ACC112 (cell line): Measurements from ENCODE around the gene NCBP2.

ENCODE experiments used
- H2AFZ ChIP-seq: fragments of 200-600 bp; sonication (generic); one replicate; pipeline ENCODE4 v1.6.0; 2017; ENCODE audit warnings: antibody characterized with exemption, low read length; ENCODE audit not compliant: unreplicated experiment
- H3K27ac ChIP-seq: fragments of 200-600 bp; sonication (generic); 2 replicates; pipeline ENCODE4 v1.5.1; 2014; ENCODE audit warnings: low read depth, mild to moderate bottlenecking, antibody characterized with exemption, low read length, moderate library complexity
- H3K27me3 ChIP-seq: fragments of 200-600 bp; sonication (generic); 2 replicates; pipeline ENCODE4 v1.6.1; 2014; ENCODE audit warnings: mild to moderate bottlenecking, antibody characterized with exemption, low read length, moderate library complexity, mixed read lengths; ENCODE audit not compliant: insufficient read depth
- H3K36me3 ChIP-seq: fragments of 200-600 bp; sonication (generic); 2 replicates; pipeline ENCODE4 v1.6.1; 2016; ENCODE audit warnings: mild to moderate bottlenecking, antibody characterized with exemption, low read length, moderate library complexity, mixed read lengths; ENCODE audit not compliant: insufficient read depth
- H3K4me1 ChIP-seq: fragments of 200-600 bp; sonication (generic); one replicate; pipeline ENCODE4 v1.6.1; 2016; ENCODE audit warnings: low read length, mixed read lengths; ENCODE audit not compliant: insufficient read depth, unreplicated experiment, control insufficient read depth
- H3K4me3 ChIP-seq: fragments of 200-600 bp; sonication (generic); 2 replicates; pipeline ENCODE4 v1.5.1; 2014; ENCODE audit warnings: mild to moderate bottlenecking, low read depth, low read length
- H3K79me2 ChIP-seq: fragments of 200-600 bp; sonication (generic); one replicate; pipeline ENCODE4 v1.6.0; 2016; ENCODE audit warnings: low read length; ENCODE audit not compliant: control insufficient read depth, unreplicated experiment, insufficient read depth

Gene NCBP2

DNA sequence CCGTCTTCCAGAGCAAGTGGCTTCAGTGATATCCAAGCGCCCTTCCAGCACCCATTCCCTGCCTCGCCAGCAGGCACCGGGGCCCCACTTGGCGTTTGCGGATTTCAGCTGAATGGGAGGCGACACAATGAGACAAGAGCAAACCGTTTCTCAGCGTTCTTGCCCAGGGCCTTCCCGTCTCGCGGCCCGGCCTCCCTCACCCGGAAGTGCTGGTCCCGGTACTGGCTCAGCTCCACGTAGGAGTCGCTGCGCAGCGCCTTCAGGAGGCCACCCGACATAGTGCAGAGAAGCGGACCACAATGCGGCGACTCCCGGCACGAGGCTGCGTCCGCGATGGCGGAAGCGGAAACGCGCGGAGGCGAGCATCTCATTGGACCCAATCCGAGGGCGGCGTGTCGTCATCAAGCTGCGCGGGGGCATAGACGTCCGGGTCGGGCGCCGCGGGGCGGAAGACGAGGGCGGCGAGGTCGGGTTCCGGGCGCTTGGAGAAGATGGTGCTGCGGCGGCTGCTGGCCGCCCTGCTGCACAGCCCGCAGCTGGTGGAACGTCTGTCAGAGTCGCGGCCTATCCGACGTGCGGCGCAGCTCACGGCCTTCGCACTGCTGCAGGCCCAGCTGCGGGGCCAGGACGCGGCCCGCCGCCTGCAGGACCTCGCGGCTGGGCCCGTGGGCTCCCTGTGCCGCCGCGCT is at the start of gene NCBP2:
NCBP2 (minus strand) TSS at position 303 of the 689 bp plus-strand sequence; CDS start at position 278, 25 bp downstream.
- Histone ChIP-seq H3K27ac (peak within 1 kb of the TSS; percentile 93), H3K79me2 (peaks cover 49% of the 10 kb centered on the region), H3K27me3 (no peaks in the 10 kb centered on the region), H3K36me3 (peaks cover 17% of the 10 kb centered on the region), H3K4me3 (peak within 1 kb of the TSS; percentile 97), H3K4me1 (peaks cover 15% of the 10 kb centered on the region), H2AFZ (peak within 1 kb of the TSS; percentile 69)

DNA sequence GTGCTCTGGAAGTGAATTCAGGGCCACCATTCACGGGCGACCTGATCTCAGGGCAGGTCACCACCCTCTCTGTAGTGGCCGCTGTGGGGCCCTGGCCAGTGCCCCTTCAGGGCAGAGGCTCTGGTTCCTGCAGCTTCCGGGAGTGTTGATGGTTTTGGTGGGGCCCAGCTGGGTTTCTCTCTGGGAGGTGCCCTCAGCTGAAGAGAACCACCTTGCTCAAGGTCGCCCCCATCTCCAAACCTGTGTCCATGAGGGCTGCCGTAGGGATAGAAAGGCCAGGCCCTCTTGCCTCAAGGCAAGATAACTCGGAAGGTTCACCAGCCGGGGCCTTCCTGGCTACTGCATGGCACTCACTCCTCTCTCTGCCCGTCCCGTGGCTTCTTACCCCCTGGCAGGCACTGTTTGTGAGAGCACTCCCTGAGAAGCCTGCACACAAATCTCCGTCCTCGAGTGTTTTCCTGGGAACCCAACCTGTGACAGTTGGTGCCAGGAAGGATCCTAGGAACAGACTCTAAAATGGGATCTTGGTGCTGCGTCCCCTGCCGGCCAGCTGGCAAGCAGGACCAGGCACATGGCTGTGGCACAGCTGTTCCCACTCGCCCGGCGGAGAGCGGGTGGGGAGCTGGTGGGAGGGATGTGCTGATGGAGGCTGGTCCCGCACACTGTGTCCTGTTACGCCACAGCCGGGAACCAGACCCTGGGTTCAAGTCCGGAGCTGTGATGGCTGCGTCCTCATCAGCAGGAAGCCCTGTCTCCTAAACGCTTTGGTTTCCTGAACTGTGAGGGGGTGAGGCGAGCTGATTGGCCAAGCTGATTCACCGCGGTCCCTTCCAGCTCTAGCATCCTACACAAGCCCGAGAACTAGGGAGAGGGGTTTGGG is 49.5 kb upstream of the NCBP2 start:
- Histone ChIP-seq H3K79me2 (no peaks in the 10 kb centered on the region), H3K4me1 (no peaks in the 10 kb centered on the region), H3K27me3 (no peaks in the 10 kb centered on the region), H3K27ac (no peak overlapping the region), H3K36me3 (no peaks in the 10 kb centered on the region), H3K4me3 (no peak overlapping the region), H2AFZ (no peak overlapping the region)

DNA sequence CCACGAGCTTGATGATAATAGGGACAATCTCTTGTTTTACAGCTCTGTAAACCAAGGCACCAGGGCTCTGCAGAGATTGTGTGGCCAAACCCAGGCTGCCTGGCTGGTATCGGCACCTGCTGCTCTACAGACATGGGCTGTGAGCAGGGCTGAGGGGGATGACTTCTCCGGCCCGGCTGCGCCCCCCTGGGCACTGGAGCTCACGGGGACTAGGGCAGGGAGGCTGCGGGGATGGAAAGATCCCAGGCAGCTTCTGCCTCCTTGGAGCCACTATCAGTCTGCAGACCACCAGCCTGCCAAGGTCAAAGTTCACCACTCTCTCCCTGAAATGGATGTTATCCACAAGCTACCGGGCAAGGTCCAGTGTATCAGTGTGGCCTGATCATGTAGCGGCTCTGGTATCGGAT is 48.3 kb upstream of the NCBP2 start:
- Histone ChIP-seq H2AFZ (no peak overlapping the region), H3K4me1 (no peaks in the 10 kb centered on the region), H3K36me3 (no peaks in the 10 kb centered on the region), H3K79me2 (no peaks in the 10 kb centered on the region), H3K27ac (no peak overlapping the region), H3K27me3 (no peaks in the 10 kb centered on the region), H3K4me3 (no peak overlapping the region)

DNA sequence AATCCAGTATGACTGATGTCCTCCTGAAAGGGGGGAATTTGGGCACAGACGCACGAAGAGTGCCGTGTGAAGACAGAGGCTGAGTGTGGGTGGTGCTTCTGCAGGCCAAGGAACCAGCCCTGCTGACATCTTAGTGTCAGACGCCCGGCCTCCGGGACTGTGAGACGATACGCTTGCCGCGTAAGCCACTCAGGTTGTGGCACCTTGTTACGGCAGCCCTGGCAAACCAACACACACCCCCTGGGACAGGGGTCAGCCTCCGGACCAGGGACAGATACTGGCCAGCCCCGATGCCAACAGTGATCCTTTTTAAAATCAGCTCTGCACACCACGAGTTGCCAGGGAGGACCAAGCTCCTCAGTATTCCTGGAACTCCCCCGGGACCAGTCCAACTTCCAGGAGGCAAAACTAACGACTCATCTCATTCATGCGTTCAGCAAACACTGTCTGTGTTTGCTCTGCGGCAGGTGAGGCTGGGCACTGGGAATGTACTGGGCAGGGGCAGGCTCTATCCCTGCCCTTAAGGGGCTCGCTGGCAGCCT is 47.5 kb upstream of the NCBP2 start:
- H3K4me1 ChIP-seq: no peaks in the 10 kb centered on the region
- H3K27me3 ChIP-seq: 0 out of 2 replicates have a peak, but pooled peaks cover 4% of the 10 kb centered on the region
- H2AFZ ChIP-seq: no peak overlapping the region
- H3K27ac ChIP-seq: no peak overlapping the region
- H3K4me3 ChIP-seq: no peak overlapping the region
- H3K36me3 ChIP-seq: no peaks in the 10 kb centered on the region
- H3K79me2 ChIP-seq: no peaks in the 10 kb centered on the region

DNA sequence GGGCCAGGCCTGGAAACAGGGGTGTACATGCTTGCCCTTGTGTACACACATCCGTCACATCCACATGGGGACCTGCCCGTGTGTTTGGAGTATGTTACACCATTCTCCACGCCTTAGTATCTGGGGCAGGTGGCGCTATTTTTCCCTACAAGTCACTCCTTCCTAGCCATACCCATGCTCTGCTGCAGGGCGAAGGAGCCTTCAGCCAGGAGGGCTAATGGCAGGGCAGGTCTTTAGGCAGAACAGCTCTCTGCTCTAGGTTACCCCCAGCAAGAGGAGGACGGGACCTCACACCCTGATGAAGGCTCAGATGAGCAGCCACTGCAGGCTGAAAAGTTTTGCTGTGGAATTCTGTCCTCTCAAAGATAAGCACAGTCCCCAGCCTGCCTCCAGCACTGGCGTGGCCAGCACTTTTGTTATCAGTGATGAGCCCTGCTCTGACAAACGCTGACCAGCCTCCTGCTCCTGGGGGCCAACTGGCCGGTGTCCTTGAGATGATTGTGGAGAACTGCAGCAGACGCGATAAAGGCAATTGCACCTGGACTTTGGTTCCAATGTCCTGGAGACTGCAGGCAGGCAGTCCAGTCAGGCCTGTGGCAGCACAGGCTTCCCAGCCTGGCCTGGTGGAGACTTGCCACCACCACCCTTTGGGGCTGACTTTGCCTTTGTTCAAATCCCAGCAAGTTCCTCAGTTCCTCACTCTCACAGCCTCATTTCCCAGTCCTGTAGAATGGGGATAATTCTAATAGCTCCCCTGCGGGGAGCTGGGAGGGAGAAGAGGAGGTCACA is 46.1 kb upstream of the NCBP2 start:
- no peaks in the 10 kb centered on the region for H3K79me2 ChIP-seq
- H3K4me1 ChIP-seq: no peaks in the 10 kb centered on the region
- H3K27ac ChIP-seq: no peak overlapping the region
- no peak overlapping the region for H3K4me3 ChIP-seq
- H2AFZ ChIP-seq: no peak overlapping the region
- H3K27me3 ChIP-seq: peaks cover 8% of the 10 kb centered on the region
- no peaks in the 10 kb centered on the region for H3K36me3 ChIP-seq

DNA sequence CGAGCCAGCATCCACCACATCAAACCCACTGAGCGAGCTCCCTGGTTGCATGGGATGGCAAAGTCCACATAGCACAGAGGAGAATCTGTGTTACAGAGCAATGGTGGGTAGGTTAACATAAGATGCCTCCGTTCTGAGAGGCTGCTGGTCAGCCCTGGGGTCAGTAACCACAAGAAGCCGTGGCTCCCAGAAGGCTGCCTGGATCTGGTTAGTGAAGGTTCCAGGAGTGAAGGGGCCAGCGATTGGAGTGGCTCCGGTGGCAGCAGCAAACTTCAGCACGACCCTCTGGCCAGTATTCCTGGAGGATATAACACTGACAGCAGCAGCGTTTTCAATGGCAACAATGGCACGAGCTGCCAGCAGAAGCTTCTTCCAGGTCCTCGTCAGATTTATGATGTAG is 44.7 kb upstream of the NCBP2 start:
- Histone ChIP-seq H2AFZ (no peak overlapping the region), H3K27me3 (peaks cover 8% of the 10 kb centered on the region), H3K27ac (no peak overlapping the region), H3K36me3 (no peaks in the 10 kb centered on the region), H3K4me1 (no peaks in the 10 kb centered on the region), H3K79me2 (no peaks in the 10 kb centered on the region), H3K4me3 (no peak overlapping the region)

DNA sequence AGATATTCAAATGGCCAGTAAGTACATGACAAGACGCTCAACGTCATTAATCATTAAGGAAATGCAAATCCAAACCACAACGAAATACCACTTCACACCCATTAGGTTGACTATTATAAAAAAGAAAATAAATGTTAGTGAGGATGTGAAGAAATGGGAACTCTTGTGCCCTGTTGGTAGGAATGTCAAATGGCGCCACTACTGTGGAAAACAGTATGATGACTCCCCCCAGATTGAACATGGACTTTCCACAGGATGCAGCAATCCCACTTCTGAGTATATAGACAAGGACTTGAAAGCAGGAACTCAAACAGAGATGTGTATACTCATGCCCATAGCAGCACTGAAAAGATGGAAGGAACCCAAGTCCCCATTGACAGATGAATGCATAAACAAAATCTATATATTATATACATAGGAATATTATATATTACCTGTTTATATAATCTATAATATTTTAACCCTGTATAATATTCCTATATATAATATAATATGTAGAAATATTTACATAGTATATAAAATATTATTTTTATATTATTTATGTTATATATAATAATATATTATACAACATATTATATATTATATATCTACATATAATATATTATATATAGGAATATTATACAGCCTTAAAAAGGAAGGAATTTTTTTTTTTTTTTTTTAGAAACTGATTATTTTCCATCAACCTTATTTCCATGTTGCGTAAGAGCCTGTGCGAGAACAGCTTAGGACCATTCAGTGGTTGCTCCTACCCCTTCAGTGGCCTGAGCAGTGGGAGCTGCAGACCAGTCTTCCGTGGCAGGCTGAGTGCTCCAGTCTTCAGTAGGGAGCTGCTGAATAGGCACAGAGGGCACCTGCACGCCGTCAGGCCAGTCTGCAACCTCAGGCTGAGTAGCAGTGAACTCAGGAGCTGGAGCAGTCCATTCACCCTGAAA is 43.9 kb upstream of the NCBP2 start:
- H3K79me2 ChIP-seq: no peaks in the 10 kb centered on the region
- H3K27me3 ChIP-seq: peaks cover 8% of the 10 kb centered on the region
- H3K36me3 ChIP-seq: no peaks in the 10 kb centered on the region
- H3K4me1 ChIP-seq: no peaks in the 10 kb centered on the region
- H2AFZ ChIP-seq: no peak overlapping the region
- no peak overlapping the region for H3K4me3 ChIP-seq
- no peak overlapping the region for H3K27ac ChIP-seq

DNA sequence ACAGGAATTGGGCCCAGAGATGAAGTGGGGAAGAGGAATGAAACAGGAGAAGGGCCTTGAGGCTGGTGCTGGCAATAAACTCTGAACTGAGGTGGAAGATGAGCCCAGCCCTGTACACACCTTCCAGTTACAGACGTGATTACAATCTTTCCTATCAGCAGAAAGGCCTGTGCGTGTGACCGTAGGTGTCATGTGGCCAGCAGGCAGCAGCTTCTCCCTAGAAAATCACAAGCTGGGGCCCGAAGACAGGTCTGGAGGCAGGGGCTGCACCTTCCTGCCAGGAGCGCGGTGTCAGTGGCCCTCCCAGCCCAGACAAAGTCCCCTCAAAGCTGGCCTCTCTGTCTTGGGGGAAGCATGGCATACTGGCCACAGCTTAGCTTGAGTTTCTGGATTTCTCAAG is 43.0 kb upstream of the NCBP2 start:
- no peaks in the 10 kb centered on the region for H3K79me2 ChIP-seq
- no peak overlapping the region for H2AFZ ChIP-seq
- no peak overlapping the region for H3K27ac ChIP-seq
- H3K36me3 ChIP-seq: no peaks in the 10 kb centered on the region
- H3K4me3 ChIP-seq: no peak overlapping the region
- no peaks in the 10 kb centered on the region for H3K4me1 ChIP-seq
- H3K27me3 ChIP-seq: peaks cover 8% of the 10 kb centered on the region

DNA sequence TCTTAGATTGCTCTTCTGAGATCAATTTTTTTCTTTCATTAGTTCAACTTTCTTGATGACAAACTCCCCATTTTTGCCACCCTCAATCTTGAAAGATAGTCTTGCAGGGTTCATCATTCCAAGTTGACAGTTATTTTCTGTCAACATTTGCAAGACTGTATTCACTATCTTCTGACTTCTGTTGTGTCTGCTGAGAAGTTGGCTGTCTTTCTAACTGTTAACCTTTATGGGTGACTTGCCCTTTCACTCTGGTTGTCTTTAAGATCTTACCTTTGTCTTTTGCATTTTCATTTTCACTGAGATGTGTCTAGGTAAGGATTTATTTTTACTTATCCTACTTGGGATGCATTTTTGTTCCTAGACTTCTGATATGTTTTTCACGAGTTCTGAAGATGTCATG is 40.9 kb upstream of the NCBP2 start:
- Histone ChIP-seq H2AFZ (no peak overlapping the region), H3K27me3 (peaks cover 8% of the 10 kb centered on the region), H3K4me1 (peaks cover 5% of the 10 kb centered on the region), H3K4me3 (no peak overlapping the region), H3K27ac (no peak overlapping the region), H3K36me3 (no peaks in the 10 kb centered on the region), H3K79me2 (no peaks in the 10 kb centered on the region)
